ENCODE data around the gene NFE2.
"Not testable (repeated sequence)": the region's sequence is repeated elsewhere in the genome, so short reads cannot be mapped to it uniquely, and the experiment has no call there.

The NFE2 gene

DNA sequence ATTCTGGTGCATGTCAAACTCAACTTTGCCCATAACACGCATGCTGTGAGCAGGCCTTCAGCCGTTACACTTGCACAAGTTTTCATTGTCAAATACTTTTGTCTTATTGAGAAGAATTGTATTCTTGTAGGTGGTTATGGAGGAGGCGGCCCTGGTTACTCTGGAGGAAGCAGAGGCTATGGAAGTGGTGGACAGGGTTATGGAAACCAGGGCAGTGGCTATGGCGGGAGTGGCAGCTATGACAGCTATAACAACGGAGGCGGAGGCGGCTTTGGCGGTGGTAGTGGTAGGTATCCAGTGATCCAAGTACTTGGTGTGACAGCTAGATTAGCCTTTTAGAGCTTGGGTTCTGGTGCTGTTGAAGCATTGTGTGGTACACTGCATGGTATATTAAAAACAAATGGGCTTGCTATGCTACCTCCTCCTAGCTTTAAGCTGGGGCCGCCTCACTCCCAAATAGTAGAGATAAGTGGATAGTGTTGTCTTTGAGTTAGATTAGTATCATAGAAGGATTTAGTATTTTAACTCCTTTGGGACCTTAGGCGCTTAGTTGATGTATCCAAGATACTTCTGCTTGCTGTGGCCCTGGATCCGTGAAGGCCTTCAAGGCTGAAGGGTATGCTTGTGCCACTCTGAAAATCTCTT, 17.7 kb downstream of the NFE2 start:
- no peak for DNase-seq (ENCODE audit: low spot score)

DNA sequence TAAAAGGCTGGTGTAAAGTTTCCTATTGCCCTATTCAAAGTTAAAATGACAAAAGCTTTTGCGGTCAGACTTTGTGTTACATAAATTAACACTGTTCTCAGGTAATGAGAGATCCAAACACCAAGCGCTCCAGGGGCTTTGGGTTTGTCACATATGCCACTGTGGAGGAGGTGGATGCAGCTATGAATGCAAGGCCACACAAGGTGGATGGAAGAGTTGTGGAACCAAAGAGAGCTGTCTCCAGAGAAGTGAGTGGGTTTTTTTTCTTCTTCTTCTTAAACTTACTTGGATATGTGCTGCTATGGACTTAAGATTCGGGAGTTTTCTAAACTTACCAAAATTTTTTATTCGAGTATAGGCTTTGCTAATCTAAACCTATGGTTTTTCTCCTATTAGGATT, 19.1 kb downstream of the NFE2 start:
- DNase-seq (ENCODE audit: low spot score): not testable (repeated sequence)

DNA sequence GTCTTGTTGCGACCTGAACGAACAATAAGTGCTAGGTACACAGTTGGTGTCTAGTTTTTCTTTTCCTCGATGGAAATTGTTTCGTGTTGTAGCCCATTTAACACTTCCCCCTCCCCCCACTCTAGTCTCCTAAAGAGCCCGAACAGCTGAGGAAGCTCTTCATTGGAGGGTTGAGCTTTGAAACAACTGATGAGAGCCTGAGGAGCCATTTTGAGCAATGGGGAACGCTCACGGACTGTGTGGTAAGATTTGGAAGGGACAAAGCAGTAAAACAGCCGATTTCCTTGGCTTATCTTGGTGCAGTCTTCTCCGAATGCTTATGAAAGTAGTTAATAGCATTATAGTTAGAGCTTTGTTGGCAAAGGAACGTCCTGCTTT, 19.6 kb downstream of the NFE2 start:
- DNase-seq (ENCODE audit: low spot score): not testable (repeated sequence)

DNA sequence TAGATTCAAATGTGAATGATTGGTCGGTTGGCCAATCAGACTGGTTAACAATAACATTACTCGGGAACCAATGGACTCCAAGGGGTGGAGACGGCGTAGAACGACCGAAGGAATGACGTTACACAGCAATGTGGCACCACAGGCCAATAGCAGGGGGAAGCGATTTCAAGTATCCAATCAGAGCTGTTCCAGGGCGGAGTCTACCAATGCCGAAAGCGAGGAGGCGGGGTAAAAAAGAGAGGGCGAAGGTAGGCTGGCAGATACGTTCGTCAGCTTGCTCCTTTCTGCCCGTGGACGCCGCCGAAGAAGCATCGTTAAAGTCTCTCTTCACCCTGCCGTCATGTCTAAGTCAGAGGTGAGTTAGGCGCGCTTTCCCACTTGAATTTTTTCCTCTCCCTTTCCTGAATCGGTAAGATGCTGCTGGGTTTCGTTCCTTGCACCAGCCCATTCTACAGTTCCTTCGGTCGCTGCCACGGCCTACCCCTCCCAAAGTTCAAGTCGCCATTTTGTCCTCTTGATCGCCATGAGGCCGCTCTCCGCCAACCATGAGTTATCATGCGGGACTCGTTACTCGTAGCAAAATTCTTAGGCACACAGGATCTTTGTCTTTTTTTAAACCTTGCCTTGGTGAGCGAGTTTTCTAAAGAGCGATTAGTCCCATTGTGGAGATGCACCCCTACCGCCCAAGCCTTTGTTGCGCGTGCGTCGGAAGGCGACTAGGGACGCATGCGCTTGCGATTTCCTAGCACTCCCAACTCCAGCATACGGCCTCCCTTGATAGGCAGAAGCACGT, 20.2 kb downstream of the NFE2 start, which contains the start of gene HNRNPA1:
HNRNPA1 (plus strand) TSS at position 259 of the 793 bp plus-strand sequence; CDS start at position 341, 82 bp downstream.
- peak; percentile 100 for DNase-seq (ENCODE audit: low spot score)

DNA sequence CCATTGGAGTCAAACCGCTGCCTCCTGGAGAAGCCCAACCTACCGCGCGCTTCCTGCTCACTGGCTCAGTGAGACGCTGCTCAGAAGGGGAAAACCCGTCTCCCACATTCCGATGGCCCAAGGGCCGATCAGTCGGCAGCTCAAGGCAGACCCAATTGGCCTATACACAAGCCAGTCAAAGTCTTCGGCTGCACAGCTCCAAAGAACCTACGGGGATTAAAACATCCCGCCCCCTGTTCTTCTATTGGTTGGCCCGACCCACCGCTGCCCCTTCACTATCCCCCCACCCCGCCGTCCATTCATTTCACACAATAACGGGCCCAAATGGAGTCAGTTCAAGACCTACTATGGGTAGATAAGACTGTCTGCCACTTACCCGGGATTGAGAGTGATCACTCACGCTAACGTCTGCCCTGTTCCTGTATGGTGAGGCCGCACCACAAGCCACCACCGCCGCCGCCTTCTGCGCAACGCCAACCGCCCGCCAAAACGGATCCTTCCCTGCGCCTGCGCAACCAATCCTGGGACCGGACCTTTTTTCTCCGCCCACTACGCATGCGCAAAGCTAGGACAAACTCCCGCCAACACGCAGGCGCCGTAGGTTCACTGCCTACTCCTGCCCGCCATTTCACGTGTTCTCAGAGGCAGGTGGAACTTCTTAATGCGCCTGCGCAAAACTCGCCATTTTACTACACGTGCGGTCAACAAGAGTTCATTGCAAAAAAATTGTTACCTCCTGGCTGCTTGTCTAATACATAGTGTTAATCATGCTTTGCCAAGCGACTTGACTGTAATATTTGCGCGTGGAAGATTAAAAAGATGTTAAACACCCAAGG, 21.0 kb downstream of the NFE2 start, which contains the start of gene CBX5:
CBX5 (minus strand) TSS at position 491 of the 836 bp plus-strand sequence. CDS start 22,472 bp downstream, outside the sequence.
- peak; percentile 99 for DNase-seq (ENCODE audit: low spot score)

DNA sequence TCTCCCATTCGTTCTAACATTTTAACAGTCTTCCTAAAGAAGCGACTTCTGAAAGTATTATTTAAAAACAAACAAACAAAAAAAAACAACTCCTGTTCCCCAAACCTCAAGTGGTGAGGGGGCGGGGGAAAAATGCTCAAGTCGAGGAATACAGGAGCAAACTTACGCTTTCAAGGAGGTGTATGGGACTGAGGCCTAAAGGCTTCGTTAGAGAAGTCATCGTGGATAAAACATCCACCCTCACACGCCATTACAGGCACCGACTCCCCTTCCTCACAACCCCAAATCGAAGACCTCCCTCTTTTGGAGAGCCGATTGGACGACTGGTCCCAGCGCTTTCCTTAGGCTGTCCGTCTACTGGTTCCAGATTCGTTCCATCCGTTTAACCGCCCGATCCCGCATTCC, 21.6 kb downstream of the NFE2 start:
- DNase-seq (ENCODE audit: low spot score): no peak

DNA sequence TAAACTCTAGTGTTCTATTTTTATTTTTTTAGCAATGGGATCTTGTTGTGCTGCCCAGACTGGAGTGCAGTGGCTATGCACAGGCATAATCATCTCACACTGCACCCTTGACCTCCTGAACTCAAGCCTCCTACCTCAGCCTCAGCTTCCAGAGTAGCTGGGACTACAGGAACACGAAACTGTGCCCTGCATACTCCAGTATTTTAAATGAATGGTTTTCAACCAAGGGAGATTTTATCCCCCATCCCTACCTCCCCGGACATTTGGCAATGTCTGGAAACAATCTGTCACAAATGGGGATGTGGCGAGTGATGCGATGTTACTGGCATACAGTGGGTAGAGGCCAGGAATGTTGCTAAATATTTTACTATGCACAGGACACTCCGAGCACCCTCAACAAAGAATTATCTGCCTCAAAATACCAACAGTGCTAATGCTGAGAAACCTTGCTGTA, 23.0 kb downstream of the NFE2 start:
- no peak for DNase-seq (ENCODE audit: low spot score)

DNA sequence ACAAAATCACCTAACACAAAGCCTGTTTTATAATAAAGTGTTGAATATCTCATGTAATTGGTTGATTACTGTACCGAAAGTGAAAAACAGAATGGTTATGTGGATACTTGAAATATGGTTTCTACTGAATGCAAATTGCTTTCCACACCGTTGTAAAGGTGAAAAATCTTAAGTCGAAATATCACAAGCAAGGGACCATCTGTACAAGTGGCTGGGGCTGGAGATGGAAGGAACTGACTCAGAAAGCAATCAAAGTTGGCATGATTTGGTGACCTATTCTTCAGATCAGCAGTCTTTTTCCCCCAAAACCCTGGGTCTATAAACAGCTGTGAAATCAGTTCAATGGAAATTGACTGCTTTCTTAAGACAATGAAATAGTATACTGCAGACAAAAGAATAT, 24.4 kb downstream of the NFE2 start:
- DNase-seq (ENCODE audit: low spot score): no peak

DNA sequence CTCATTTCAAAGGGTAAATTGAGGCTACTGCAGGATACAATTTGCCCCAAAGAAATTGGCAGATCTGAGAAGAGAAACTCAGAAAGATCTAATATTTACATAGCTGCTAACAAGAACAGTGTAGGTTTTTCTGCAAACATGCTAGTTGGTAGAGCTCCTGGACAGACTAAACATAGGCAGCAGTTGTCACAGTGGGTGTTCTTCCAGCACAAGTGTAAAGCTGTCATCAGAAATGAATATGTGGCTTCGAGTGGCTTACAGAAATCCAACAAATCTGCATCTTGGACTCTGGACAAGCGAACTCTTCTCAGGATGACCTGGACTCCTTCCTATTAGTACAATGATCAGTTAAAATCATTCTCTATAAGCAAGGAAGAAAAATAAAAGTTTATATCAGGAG, 26.8 kb downstream of the NFE2 start:
- no peak for DNase-seq (ENCODE audit: low spot score)

DNA sequence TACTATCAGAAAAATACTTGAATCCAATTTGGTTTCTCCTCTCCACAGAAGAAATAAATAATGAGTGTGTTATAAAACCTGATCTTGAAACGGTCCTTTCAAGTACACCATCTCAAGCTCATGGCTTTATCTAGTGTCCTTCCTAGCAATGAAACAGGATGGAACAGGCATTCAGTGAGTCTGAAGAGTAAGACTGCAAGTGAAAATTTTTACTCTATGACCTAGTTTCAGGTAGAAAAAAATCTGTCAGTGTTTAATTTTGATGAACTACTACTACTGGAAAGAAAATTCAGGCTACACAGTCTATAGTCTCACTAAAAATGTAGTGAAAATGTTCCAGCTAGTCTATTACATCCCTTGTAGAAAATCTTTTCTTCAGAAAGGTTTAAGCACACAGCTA, 28.6 kb downstream of the NFE2 start:
- no peak for DNase-seq (ENCODE audit: low spot score)

DNA sequence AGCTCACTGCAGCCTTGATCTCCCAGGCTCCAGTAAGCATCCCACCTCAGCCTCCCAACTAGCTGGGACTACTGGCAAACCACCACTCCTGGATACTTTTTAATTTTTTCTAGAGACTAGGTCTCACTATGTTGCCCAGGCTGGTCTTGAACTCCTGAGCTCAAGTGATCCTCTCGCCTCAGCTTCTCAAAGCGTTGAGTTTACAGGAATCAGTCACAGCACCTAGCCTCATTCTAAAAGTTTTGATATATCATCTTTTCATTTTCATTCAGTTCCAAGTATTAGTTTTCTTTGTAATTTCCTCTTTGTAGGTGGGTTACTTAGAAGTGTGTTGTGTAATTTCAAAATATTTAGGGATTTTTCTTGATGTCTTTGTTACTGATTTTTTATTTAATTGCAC, 30.5 kb downstream of the NFE2 start:
- DNase-seq (ENCODE audit: low spot score): no peak

DNA sequence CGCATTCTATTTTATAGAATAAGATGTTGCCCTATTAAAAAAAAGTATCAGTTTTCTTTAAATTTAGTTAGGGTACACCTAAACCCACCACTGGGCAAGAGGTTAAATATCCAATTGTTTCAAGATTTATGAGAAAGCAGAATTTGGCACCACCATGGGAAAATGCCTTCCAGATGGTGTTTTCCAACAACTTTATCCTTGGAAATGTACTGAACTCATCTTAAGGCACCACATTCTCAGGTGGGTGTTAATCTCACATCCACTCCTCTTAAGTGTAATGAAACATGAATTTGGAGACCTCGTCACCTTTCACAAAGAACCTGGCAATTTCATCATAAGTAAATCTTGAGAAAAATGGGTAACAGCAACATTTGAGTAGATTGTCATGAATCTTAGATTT, 34.0 kb downstream of the NFE2 start:
- DNase-seq (ENCODE audit: low spot score): no peak

DNA sequence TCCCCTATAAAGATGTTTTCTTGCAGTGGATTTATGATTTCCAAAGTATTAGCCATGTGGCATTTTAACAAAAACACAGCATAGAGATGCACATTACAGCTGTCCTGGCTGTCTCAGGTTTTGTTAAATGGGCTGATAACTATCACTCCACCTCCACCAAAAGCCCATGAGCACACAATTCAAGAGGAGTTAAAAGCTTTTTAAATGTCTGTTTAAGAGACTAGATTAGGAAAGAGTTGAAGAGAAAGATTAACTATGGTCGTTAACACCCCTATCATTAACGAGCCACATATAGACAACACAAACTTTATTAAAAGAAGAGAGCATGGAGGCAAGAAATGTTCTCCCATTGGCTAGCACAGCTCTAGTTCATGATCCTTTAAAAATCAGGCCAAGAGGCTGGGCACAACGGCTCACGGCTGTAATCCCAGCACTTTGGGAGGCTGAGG, 35.4 kb downstream of the NFE2 start:
- DNase-seq (ENCODE audit: low spot score): no peak

DNA sequence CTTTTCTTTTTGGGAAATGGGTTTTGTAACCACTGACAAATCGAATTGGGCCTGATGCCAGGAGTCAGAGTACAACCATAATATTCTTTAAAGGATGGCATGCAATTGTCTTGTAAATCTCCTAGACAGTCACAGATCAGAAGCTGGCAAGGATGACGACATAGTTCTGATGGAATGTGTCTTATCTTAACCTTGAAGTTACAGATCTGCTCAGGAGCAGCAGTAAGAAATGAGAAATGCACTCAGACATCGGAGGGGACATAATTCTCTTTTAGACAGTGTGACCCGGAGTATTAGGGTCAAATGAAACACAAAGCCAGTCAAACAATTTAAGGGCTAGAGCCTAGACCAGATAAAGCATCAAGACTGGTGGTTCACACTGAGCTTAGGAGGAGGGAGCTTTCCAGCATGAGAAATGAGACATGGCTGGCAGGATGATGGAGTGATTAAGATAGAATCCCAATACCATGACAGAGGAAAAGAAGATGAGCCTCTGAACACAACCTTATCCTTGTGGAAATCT, 38.4 kb downstream of the NFE2 start:
- no peak for DNase-seq (ENCODE audit: low spot score)

DNA sequence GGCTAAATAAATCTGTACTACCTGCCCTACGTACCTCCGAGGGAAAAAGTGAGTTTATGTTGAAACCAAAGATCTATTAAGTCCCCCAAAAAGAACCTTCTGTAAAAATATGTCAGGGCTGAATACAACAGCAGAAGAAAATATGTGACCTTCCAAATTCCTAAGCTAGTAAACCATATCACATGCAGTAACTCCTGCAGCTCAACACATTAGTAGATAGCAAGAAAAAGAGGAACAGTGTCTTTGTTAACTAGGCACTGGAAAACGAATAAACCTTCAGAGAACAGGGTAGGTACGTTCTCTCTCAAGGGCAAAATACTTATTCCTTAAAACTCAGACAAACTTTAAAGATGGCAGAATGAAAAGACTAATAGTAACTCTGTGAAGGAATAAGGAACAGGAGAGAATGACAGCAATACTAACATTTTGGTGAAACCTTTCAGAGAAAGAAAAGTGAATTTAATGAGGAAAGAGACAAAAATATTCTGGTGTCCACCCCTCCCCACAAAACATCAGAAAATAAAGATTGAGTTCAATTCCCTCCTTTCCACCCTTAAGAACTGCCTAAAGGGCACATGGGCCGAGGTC, 38.9 kb downstream of the NFE2 start:
- no peak for DNase-seq (ENCODE audit: low spot score)

DNA sequence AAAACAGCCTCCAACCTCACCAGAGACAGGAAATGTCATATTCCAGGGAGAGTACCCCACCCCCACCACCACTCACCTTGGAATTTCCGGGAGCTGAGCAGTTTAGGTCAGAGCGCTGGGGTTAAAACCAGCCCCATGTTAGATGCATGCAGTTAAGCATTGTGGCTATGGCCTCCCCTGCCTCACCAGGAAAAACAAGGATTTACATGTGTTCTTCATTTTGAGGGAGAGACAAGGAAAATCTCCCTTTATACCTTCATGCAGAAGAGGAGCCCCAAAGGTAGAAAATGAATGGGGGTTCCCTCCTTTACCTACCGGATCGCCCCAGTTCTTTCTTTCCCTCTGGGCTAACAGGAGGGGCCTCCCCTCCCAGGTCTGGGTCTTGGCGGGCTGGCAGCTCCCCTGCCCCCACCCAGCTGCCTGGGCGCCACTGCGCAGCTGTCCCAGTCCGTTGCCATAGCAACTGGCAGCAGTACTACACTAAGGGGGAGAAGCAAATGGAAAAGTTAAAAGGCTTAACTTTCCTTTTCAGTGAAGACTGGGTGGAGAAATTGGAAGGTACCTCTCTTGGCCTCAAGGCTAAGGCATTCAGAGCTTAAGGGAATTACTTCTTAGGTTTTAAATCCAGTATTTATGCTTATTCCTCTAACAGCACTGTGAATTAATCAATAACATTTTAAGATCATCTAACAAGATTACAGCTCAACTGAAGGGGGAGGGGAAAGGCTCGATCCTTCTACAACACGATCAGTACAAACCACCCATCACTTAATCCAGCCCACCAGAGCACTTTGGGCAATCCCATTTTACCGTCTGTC, 41.4 kb downstream of the NFE2 start:
- peak; percentile 92 for DNase-seq (ENCODE audit: low spot score)

DNA sequence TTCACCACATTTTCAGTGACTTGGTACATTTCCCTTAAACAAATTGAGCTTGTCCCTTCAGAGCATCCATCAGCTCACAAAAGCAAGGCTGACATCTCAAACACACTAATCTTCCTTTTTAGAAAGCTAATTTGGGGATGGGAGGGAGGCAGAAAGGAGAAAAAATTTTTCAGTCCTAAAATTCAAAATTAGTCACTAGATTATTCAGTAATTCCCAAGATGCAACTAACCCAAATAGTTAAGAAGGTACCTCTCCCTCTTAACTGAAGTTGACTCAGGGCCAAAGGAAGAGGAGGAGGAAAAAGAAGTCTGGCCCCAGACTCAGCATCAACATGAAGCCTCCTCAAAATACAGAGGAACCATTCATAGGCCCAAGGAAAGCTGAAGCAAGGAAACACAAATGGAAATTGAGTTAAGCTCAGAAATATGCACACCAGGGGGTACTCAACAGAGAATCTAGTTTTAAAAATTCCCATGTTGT, 42.6 kb downstream of the NFE2 start:
- peak; percentile 61 for DNase-seq (ENCODE audit: low spot score)

DNA sequence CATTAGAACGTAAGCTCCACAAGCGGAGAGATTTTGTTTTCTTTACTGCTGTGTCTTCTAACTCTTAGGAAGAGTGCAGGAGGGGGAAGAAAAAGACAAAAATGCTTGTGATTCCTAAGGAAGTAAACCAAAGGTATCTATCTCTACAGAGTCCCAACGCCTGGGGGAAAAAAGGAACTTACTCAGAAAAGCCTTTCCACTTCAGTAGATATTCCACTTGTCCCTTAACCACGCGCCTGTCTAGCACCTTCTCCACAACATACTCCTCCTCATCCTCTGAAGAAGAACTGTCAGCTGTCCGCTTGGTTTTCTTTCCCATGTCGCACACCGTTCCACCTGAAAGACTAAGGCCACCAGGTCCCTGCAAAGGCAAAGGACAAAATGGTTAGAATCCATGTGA, 43.5 kb downstream of the NFE2 start:
- DNase-seq (ENCODE audit: low spot score): no peak

DNA sequence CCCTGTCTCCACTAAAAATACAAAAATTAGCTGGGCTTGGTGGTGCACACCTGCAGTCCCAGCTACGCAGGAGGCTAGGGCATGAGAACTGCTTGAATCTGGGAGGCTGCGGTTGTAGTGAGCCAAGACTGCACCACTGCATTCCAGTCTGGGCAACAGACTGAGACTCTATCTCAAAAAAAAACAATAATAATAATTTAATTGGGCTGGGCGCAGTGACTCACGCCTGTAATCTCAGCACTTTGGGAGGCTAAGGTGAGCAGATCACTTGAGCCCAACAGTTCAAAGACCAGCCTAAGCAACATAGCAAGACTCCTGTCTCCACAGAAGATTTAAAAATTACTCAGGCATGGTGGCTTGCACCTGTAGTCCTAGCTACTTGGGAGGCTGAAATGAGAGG, 47.6 kb downstream of the NFE2 start:
- no peak for DNase-seq (ENCODE audit: low spot score)

DNA sequence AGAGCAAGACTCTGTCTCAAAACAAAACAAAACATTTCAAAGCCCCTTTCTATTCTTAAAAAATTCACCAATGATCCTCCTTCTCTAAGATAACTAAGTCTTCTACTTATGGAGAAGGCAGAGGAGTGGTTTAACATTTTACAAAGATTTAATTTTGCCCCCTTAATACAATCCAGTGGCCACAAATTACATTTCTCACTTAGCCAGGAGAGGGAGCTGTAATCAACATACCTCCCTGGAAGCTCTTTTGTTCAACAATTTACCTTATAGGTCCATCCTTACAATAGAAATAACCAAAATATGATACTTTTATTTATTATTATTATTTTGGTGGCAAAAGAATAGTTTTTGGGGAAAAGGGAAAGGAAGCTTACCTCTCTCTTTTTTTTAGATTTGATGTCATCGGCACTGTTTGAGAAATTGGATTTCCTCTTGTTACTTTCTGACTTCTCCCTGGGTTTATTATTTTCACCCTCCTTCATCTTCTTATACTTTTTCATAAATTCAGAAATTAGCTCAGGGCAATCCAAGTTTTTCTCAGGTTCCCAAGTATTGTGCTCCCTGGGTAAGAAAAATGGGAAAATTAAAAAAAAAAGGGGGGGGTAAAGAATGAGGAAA, 49.0 kb downstream of the NFE2 start:
- peak; percentile 47 for DNase-seq (ENCODE audit: low spot score)
